HG03095 (cell line): ENCODE data around the gene PET117.
"Not testable (repeated sequence)": the region's sequence is repeated elsewhere in the genome, so short reads cannot be mapped to it uniquely, and the experiment has no call there.

ENCODE experiments used
- ATAC-seq: cut with Tn5 transposase; IDR thresholded peaks from one replicate; pipeline ENCODE4 v1.9.1; 2021; ENCODE audit warnings: moderate library complexity; ENCODE audit not compliant: unreplicated experiment

Gene PET117

GRCh38 chr20:18137412-18138265 is at the start of gene PET117, which contains the start of gene KAT14:
Gene PET117 (plus strand): TSS chr20:18137863. CDS start chr20:18137956, 93 bp downstream.
Gene KAT14 (plus strand): TSS chr20:18137863. CDS start chr20:18142661, 4,798 bp downstream.
- ATAC-seq, result peak; percentile 90

DNA sequence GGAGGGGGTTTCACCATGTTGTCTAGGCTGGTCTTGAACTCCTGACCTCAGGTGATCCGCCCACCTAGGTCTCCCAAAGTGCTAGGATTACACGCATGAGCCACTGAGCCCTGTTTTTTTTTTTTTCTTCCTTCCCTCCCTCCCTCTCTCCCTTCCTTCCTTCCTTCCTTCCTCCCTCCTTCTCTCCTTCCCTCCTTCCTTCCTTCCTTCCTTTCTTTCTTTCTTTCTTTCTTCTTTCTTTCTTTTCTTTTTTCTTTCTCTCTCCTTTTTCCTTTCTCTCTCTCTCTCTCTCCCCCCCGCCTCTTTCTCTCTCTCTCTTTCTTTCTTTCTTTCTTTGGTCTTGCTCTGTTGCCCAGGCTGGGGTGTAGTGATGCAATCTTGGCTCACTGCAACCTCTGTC is 49.4 kb upstream of the PET117 start:
- not testable (repeated sequence) for ATAC-seq

DNA sequence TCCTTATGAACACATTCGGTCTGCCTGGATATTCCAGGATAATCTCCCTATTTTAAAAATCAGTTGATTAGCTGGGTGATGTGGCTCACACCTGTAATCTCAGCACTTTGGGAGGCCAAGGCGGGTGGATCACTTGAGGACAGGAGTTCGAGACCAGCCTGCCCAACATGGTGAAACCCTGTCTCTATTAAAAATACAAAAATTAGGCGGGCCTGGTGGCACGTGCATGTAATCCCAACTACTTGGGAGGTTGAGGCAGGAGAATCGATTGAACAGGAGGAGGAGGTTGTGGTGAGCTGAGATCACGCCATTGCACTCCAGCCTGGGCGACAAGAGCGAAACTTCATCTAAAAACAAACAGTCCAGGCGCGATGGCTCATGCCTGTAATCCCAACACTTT is 48.8 kb upstream of the PET117 start:
- ATAC-seq, result not testable (repeated sequence)

DNA sequence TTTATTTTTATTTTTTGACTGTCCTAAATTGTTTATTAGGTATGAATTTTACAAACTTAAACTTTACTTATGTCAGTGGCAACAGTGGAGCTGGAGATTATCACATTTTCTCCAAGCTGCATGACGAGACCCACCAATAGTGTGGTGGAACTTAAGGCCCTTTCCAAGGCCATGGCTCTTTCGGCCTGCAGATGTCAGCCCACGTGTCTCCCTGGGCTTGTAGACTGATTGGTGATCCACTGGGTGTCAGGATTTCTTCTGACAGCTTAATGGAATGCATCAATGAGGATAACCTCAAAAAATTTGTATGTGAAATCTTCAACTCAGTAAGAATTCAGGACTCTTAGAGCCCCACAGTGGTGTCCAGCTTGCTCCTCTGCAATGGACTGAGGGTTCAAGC is 47.6 kb upstream of the PET117 start:
- no peak for ATAC-seq

GRCh38 chr20:18090477-18090876 is 47.2 kb upstream of the PET117 start:
- no peak for ATAC-seq

- no peak for ATAC-seq
Observed at GRCh38 chr20:18091623-18092022, 46.0 kb upstream of the PET117 start.

DNA sequence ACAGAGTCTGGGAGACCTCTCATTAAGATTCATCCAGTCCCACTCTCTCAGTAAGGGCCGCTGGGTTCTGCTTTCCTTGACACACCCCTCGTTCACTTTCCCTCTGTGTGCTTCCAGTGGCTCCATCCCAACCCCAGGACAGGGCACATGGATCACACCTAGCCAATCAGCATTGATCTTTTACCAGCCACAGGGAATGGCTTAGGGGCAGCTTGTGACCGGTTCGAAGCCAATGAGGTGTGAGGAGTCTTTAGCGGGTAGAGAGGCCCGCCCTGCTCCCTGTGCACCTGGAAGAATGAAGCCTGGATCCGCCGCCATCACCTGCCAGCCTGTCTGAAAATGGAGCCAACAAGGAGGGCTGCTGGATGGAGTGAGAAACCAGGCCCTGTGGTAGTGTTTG is 44.8 kb upstream of the PET117 start:
- no peak for ATAC-seq

GRCh38 chr20:18093388-18093787 is 44.3 kb upstream of the PET117 start:
- no peak for ATAC-seq

GRCh38 chr20:18094191-18094590 is 43.5 kb upstream of the PET117 start:
- ATAC-seq, result no peak

GRCh38 chr20:18100569-18100968 is 37.1 kb upstream of the PET117 start:
- not testable (repeated sequence) for ATAC-seq

DNA sequence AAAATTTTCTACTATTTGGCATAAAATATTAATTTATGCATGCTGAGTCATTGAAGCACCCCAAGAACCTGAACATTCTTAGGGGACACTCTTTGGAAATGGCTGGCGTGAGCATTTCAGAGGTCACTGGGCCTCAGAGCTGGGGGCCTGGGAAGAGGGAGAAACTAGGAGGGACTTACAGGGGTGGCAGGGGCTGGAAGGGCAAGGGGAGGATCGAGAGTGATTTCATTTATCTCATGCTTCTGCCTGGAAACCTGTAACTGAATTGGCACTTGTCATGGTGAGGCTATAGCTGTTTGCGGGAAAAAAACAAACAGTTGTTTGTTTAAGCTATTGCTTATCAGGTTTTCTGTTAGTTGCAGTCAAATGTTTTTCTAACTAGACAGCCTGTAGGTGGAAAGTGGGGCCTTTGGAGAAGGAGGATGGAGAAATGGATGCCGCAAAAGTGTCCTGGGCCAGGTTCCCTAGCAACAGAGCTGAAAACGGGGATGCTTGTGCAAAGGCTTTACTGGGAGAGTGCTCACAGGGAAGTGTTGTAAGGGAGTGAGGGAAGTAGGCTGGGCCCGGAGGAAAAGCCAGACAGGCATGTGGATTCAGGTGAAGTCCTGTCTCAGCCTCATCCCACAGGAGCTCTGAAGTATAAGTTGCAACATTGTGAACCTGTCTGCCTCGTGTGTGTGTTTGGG is 36.4 kb upstream of the PET117 start:
- ATAC-seq, result no peak

DNA sequence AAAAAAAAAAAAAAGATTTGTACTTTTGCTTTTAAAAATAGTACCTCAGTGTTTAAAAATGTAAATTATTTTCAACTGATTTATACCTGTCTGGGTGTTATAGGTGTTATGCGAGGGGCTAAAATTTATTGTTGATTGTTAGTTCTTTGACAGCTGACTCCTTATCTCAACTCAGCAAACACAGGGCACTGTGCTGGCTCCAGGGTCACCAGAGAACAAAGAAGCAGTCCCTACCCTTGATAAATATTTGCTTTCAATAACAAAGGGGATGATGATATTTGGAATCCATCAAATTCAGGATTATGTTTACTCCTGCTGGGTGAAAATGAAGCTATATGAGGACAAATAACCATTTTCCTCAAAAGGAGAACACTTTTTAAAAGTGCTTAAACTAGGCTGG is 34.2 kb upstream of the PET117 start:
- ATAC-seq, result no peak

GRCh38 chr20:18108326-18108725 is 29.3 kb upstream of the PET117 start:
- no peak for ATAC-seq

GRCh38 chr20:18128574-18128973 is 9.1 kb upstream of the PET117 start:
- ATAC-seq, result not testable (repeated sequence)

DNA sequence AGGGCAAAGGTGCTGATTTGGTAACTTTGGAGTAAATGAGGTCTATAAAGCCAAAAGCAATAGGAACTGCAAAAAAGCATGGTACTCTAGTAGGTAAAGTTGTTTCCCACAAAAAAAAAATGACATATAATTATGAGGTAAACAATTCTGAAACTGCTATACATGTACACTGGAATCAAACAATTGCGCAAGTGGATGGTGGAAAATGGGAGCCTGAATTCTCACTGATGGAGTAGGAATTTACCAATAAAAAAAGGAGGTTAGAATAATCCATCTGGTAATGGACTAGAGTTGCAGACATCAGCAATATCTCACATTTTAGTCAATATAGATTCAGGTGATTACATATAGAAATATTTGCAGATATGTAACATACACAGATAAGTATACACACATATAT is 5.0 kb upstream of the PET117 start:
- no peak for ATAC-seq

DNA sequence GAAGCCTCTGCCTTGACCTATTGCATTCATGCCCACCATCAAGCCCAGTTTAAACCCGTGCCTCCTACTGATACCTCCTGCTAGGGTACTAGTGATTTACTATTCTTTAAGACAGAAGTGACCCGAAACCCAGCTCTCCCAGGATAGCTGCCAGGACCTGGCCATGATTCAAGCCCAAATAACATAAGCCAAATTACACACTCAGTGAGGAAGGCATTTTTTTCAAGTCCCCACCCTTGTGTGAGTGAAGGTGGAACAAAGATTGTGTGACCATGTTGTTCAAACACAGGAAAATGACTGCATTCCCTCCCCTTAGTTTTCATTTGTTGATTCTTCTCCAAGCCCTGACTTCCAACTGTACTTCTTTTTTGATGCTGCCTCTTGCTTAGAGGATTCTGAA is 3.7 kb upstream of the PET117 start:
- no peak for ATAC-seq

- ATAC-seq, result peak; percentile 26
Observed at GRCh38 chr20:18138266-18138582, 561 bp downstream of the PET117 start.

DNA sequence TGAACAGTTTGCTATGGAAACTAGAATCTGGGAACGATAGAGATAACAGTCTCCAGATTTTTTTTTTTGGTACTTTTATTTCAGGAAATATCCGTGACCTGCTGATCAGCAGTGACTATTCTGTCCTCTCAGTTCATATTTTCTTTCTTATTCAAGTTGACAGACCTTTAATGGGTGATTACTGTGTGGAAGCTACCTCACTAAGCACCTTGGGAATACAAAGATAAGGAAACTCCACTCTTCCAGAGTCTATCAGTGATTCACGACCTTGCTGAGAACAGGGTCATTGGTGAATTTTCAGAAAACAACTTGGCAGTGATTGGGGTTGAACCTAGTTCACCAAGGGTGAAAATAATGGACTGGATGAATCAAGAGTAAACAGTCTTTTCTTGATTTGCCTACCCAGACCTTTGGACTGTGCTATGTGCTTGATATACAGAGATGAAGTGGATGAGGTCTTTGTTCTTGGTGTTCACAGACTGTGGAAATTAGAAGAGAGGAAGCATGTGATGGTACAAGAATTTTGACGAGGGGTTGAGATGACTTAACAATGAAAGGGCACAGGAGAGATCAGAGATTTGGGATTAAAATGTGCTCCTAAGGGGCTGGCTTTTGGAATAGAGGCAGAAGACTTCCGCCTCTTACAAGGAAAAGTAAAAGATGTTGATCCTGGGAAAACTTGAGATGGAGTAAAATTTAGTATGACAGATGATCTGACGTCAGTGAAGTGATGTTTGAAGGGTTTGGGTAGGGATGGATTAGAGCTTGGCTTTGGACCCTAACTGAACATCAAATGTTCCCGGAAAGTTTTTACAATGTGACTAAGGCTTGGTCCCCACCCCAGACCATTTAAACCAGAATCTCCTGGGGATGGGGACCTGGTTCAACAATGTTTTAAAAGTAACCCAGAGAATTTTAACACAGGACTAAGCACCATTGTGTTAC is 1.2 kb downstream of the PET117 start:
- no peak for ATAC-seq

GRCh38 chr20:18139832-18140231 is 2.2 kb downstream of the PET117 start:
- no peak for ATAC-seq

DNA sequence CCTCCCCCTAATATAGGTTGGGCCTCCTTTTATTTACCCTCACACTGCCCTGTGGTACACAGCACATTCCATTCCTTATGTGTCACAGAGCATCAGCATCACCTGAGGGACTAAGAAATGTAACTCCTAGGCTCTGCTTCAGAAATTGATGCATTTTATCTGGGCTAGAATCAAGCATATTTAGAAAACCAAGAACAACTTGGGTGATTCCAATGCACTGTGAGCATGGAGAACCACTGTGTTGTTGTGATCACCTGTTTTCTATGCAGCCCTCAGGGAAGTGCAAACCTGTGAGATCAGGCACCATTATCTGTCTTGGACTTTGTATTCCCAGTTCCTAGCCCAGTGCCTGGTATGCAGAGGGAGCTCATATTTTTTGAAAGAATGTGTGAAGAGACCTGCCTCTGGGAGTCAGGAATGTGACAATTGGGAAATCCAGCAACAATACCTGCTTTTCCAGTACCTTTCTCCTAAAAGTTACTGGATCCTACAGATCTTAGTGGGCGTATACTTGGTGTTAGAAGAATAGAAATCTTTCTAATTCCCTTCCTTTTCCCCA is 7.0 kb downstream of the PET117 start:
- ATAC-seq, result no peak

GRCh38 chr20:18154342-18154741 is 16.7 kb downstream of the PET117 start:
- no peak for ATAC-seq
